NCI-H146 (cell line): Measurements from ENCODE around the gene RINT1.

Source experiments
- DNase-seq: peaks from one replicate; lab custom pipeline; 2025; lab: John Stamatoyannopoulos, UW

Gene RINT1

GRCh38 chr7:105599551-105599950, 67.5 kb downstream of the RINT1 start:
- DNase-seq: no peak

DNA sequence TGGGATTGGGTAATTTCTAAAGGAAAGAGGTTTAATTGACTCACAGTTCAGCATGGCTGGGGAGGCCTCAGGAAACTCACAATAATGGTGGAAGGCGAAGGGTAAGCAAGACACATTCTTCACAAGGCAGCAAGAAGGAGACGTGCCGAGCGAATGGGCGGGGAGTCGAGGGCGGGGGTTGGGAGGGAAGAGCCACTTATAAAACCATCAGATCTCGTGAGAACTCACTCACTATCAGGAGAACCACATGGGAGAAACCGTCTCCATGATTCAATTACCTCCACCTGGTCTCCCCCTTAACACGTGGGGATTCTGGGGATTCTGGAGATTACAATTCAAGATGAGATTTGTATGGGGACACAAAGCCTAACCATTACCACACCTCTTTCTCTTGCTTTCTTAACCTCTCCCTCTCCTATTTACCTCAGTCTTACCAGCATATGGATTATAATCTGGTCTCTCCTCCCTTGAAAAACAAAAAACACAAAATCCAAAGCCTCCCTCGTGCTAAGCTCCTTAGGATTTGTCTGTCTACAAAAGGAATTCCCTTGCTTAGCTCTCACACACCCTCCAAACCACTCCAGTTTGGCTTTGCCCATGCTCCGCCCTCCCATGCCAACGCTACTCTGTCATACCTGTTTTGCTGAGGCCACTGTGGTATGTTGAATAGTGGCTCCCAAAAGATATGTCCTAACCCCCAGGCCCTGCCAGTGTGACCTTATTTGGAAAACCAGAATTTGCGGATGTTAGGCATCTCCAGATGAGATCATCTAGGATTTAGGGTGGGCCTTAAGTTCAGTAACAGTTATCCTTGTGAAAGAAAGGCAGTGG, 68.9 kb downstream of the RINT1 start:
- no peak for DNase-seq

DNA sequence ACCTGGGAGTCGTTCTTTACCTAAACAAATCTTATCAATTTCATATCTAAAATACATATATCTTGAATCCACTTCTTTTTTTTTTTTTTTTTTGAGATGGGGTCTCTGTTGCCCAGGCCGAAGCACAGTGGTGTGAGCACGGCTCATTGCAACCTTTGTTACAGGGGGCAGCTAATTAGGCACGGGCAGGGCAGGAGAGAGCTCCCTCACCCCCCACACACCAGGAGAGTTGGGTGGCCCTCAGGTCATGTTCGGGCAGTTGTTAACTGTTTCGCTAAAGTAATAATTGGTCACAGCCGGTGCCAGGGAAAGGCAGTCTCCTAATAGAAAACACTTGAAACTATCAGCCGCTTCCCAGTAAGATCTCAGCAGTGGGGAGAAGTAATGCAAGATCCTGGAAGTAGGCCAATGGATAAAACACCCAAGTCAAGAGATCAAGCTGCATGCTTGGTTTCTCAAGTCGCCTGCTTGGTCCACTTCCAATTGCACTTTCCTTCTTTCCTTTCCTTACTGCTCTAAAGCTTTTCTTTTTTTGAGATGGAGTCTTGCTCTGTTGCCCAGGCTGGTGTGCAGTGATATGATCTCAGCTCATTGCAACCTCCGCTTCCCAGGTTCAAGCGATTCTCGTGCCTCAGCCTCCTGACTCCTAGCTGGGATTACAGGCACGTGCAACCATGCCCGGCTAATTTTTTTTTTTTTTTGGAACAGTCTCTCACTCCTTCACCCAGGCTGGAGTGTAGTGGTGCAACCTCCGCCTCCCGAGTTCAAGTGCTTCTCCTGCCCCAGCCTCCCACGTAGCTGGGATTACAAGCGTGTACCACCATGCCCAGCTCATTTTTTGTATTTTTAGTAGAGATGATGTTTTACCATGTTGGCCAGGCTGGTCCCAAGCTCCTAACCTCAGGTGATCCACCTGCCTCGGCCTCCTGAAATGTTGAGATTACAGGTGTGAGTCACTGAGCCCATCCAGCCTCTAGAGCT, 70.6 kb downstream of the RINT1 start:
- DNase-seq: no peak

GRCh38 chr7:105610165-105610930, 78.3 kb downstream of the RINT1 start:
- DNase-seq: no peak

DNA sequence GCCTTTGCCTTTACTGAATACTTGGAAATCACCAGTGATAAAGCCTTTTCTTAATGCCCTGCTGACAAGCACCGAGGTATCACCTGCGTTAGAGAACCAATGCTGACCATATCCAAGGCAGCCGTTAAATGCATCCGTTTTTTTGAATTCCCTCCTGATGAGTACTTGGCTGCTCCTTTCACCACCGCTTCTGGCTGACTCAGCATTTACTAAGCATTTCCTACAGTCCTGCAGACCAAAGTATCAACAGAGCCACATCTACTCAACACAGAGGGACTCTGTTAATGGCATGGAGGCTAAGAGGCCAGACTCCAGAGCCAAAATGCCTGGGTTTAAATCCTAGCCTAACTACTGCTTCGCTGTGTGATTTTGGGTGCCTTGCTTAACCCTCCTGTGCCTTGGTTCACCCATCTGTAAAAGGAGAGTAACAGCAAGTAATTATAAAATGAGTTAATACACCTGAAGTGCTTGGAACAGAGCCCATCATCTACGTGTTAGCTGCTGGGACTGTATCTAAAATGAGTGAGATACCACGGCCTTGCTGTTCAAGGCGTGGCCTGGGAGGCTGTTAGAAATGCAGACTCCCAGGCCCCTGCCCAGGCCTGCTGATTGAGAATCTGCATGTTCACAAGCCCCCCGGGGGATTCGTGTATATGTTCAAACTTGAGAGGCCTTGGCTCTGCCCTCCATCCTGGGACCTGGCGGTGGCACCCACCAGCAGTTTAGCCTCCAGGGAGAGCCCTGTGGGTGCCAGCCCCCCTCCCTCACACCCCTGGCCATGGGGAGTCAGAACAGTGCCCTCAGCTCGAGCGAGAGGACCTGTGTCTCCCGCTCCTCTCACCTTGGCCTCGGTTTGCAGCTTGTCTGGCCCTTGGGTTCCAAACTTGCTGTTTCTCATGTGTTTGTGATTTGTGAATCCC, 80.1 kb downstream of the RINT1 start:
- DNase-seq: no peak

DNA sequence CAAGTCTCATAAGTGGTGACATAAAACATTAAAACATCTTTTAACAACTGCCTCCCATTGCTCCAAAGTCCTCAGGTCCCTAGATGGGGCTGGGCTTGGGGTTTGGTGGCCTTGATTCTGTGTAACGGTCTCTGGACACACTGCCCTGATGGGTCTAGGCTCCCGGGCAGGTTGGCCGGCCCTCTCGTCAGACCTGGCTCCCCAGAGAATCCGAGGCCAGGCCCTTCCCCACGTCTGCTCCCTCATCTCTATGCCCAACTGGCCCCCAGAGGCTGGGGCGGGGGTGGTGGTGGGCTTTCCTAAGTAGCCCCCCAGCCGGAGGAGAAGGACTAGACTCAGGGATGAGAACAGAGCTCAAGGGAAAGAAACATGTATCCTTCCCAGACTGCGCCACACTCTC, 80.8 kb downstream of the RINT1 start:
- no peak for DNase-seq

- no peak for DNase-seq
Observed at GRCh38 chr7:105613611-105614330, 81.8 kb downstream of the RINT1 start.

GRCh38 chr7:105614341-105614840, 82.4 kb downstream of the RINT1 start:
- DNase-seq: no peak
